Measurements from ENCODE around the gene BLZF1.

BLZF1 gene

GRCh38 chr1:169361281-169361680 is 6.7 kb upstream of the BLZF1 start:
- H3K27me3 ChIP-seq (ENCODE audit: control insufficient read depth in 1 of 2, insufficient read depth in 2 of 2, low read length in 2 of 2) = no peaks in the 10 kb centered on the region
- H3K27ac ChIP-seq (ENCODE audit: low read length) = no peak overlapping the region
- no peak overlapping the region for H3K9ac ChIP-seq (ENCODE audit: low read length in 2 of 2)
- peaks cover 0 to 2% of the 10 kb centered on the region in 2 donors for H3K36me3 ChIP-seq (ENCODE audit: control insufficient read depth in 2 of 2, insufficient read depth in 2 of 2, low read length in 2 of 2)
- H3K4me3 ChIP-seq (ENCODE audit: low read length in 2 of 2) = no peak overlapping the region
- no peaks in the 10 kb centered on the region for H3K9me3 ChIP-seq (ENCODE audit: control insufficient read depth in 2 of 2, low read length in 2 of 2)
- no peaks in the 10 kb centered on the region for H3K4me1 ChIP-seq (ENCODE audit: control insufficient read depth, insufficient read depth, low read length)

GRCh38 chr1:169363046-169363730 is 4.8 kb upstream of the BLZF1 start:
- no peak overlapping the region for H3K4me3 ChIP-seq (ENCODE audit: low read length in 2 of 2)
- H3K4me1 ChIP-seq (ENCODE audit: control insufficient read depth, insufficient read depth, low read length) = no peaks in the 10 kb centered on the region
- no peaks in the 10 kb centered on the region for H3K27me3 ChIP-seq (ENCODE audit: control insufficient read depth in 1 of 2, insufficient read depth in 2 of 2, low read length in 2 of 2)
- H3K36me3 ChIP-seq (ENCODE audit: control insufficient read depth in 2 of 2, insufficient read depth in 2 of 2, low read length in 2 of 2) = peaks cover 0 to 2% of the 10 kb centered on the region in 2 donors
- no peak overlapping the region for H3K27ac ChIP-seq (ENCODE audit: low read length)
- no peaks in the 10 kb centered on the region for H3K9me3 ChIP-seq (ENCODE audit: control insufficient read depth in 2 of 2, low read length in 2 of 2)
- H3K9ac ChIP-seq (ENCODE audit: low read length in 2 of 2) = no peak overlapping the region

- Histone ChIP-seq H3K4me3 (ENCODE audit: low read length in 2 of 2) (no peak overlapping the region), H3K9me3 (ENCODE audit: control insufficient read depth in 2 of 2, low read length in 2 of 2) (no peaks in the 10 kb centered on the region), H3K4me1 (ENCODE audit: control insufficient read depth, insufficient read depth, low read length) (no peaks in the 10 kb centered on the region), H3K27ac (ENCODE audit: low read length) (no peak overlapping the region), H3K36me3 (ENCODE audit: control insufficient read depth in 2 of 2, insufficient read depth in 2 of 2, low read length in 2 of 2) (peaks cover 3 to 5% of the 10 kb centered on the region in 2 donors), H3K27me3 (ENCODE audit: control insufficient read depth in 1 of 2, insufficient read depth in 2 of 2, low read length in 2 of 2) (no peaks in the 10 kb centered on the region), H3K9ac (ENCODE audit: low read length in 2 of 2) (no peak overlapping the region)
These were observed 3.0 kb upstream of the BLZF1 start for GRCh38 chr1:169364948-169365347.

- H3K27me3 ChIP-seq (ENCODE audit: control insufficient read depth in 1 of 2, insufficient read depth in 2 of 2, low read length in 2 of 2) = no peaks in the 10 kb centered on the region
- H3K4me3 ChIP-seq (ENCODE audit: low read length in 2 of 2) = peak overlapping the region; percentile 90 to 94
- H3K27ac ChIP-seq (ENCODE audit: low read length) = peak overlapping the region; percentile 64
- peaks cover 6 to 10% of the 10 kb centered on the region in 2 donors for H3K36me3 ChIP-seq (ENCODE audit: control insufficient read depth in 2 of 2, insufficient read depth in 2 of 2, low read length in 2 of 2)
- no peaks in the 10 kb centered on the region for H3K4me1 ChIP-seq (ENCODE audit: control insufficient read depth, insufficient read depth, low read length)
- no peaks in the 10 kb centered on the region for H3K9me3 ChIP-seq (ENCODE audit: control insufficient read depth in 2 of 2, low read length in 2 of 2)
- peak overlapping the region; percentile 78 to 84 for H3K9ac ChIP-seq (ENCODE audit: low read length in 2 of 2)
These were observed 804 bp upstream of the BLZF1 start for GRCh38 chr1:169367096-169367685.

GRCh38 chr1:169368406-169368769 is 393 bp downstream of the BLZF1 start:
- H3K36me3 ChIP-seq (ENCODE audit: control insufficient read depth in 2 of 2, insufficient read depth in 2 of 2, low read length in 2 of 2) = peaks cover 4 to 13% of the 10 kb centered on the region in 2 donors

GRCh38 chr1:169371404-169371803 is 3.4 kb downstream of the BLZF1 start:
- no peak overlapping the region for H3K27ac ChIP-seq (ENCODE audit: low read length)
- H3K36me3 ChIP-seq (ENCODE audit: control insufficient read depth in 2 of 2, insufficient read depth in 2 of 2, low read length in 2 of 2) = peaks cover 4 to 14% of the 10 kb centered on the region in 2 donors
- H3K4me1 ChIP-seq (ENCODE audit: control insufficient read depth, insufficient read depth, low read length) = no peaks in the 10 kb centered on the region

More at GRCh38 chr1:169368406-169368769, 393 bp downstream of the BLZF1 start:
- H3K9ac ChIP-seq (ENCODE audit: low read length in 2 of 2) = peak overlapping the region; percentile 78 to 84
- H3K4me3 ChIP-seq (ENCODE audit: low read length in 2 of 2) = peak overlapping the region; percentile 90 to 94
- H3K27me3 ChIP-seq (ENCODE audit: control insufficient read depth in 1 of 2, insufficient read depth in 2 of 2, low read length in 2 of 2) = no peaks in the 10 kb centered on the region
- no peaks in the 10 kb centered on the region for H3K9me3 ChIP-seq (ENCODE audit: control insufficient read depth in 2 of 2, low read length in 2 of 2)
- H3K27ac ChIP-seq (ENCODE audit: low read length) = peak overlapping the region; percentile 91
- H3K4me1 ChIP-seq (ENCODE audit: control insufficient read depth, insufficient read depth, low read length) = no peaks in the 10 kb centered on the region

GRCh38 chr1:169381162-169381561 is 13.2 kb downstream of the BLZF1 start:
- no peak overlapping the region for H3K4me3 ChIP-seq (ENCODE audit: low read length in 2 of 2)
- H3K4me1 ChIP-seq (ENCODE audit: control insufficient read depth, insufficient read depth, low read length) = no peaks in the 10 kb centered on the region
- H3K9ac ChIP-seq (ENCODE audit: low read length in 2 of 2) = no peak overlapping the region
- no peaks in the 10 kb centered on the region for H3K9me3 ChIP-seq (ENCODE audit: control insufficient read depth in 2 of 2, low read length in 2 of 2)
- no peak overlapping the region for H3K27ac ChIP-seq (ENCODE audit: low read length)
- H3K27me3 ChIP-seq (ENCODE audit: control insufficient read depth in 1 of 2, insufficient read depth in 2 of 2, low read length in 2 of 2) = no peaks in the 10 kb centered on the region
- peaks cover 20 to 48% of the 10 kb centered on the region in 2 donors for H3K36me3 ChIP-seq (ENCODE audit: control insufficient read depth in 2 of 2, insufficient read depth in 2 of 2, low read length in 2 of 2)

More at GRCh38 chr1:169371404-169371803, 3.4 kb downstream of the BLZF1 start:
- Histone ChIP-seq H3K4me3 (ENCODE audit: low read length in 2 of 2) (no peak overlapping the region), H3K27me3 (ENCODE audit: control insufficient read depth in 1 of 2, insufficient read depth in 2 of 2, low read length in 2 of 2) (no peaks in the 10 kb centered on the region), H3K9me3 (ENCODE audit: control insufficient read depth in 2 of 2, low read length in 2 of 2) (no peaks in the 10 kb centered on the region), H3K9ac (ENCODE audit: low read length in 2 of 2) (no peak overlapping the region)

- H3K4me3 ChIP-seq (ENCODE audit: low read length in 2 of 2) = no peak overlapping the region
- H3K27ac ChIP-seq (ENCODE audit: low read length) = no peak overlapping the region
- no peaks in the 10 kb centered on the region for H3K4me1 ChIP-seq (ENCODE audit: control insufficient read depth, insufficient read depth, low read length)
- no peak overlapping the region for H3K9ac ChIP-seq (ENCODE audit: low read length in 2 of 2)
- no peaks in the 10 kb centered on the region for H3K9me3 ChIP-seq (ENCODE audit: control insufficient read depth in 2 of 2, low read length in 2 of 2)
- no peaks in the 10 kb centered on the region for H3K27me3 ChIP-seq (ENCODE audit: control insufficient read depth in 1 of 2, insufficient read depth in 2 of 2, low read length in 2 of 2)
- H3K36me3 ChIP-seq (ENCODE audit: control insufficient read depth in 2 of 2, insufficient read depth in 2 of 2, low read length in 2 of 2) = peaks cover 12 to 38% of the 10 kb centered on the region in 2 donors
These were observed 15.5 kb downstream of the BLZF1 start for GRCh38 chr1:169383449-169383848.

- no peak overlapping the region for H3K4me3 ChIP-seq (ENCODE audit: low read length in 2 of 2)
- no peaks in the 10 kb centered on the region for H3K9me3 ChIP-seq (ENCODE audit: control insufficient read depth in 2 of 2, low read length in 2 of 2)
- no peaks in the 10 kb centered on the region for H3K4me1 ChIP-seq (ENCODE audit: control insufficient read depth, insufficient read depth, low read length)
- no peaks in the 10 kb centered on the region for H3K27me3 ChIP-seq (ENCODE audit: control insufficient read depth in 1 of 2, insufficient read depth in 2 of 2, low read length in 2 of 2)
- H3K27ac ChIP-seq (ENCODE audit: low read length) = no peak overlapping the region
- H3K36me3 ChIP-seq (ENCODE audit: control insufficient read depth in 2 of 2, insufficient read depth in 2 of 2, low read length in 2 of 2) = peaks cover 13 to 45% of the 10 kb centered on the region in 2 donors
- H3K9ac ChIP-seq (ENCODE audit: low read length in 2 of 2) = no peak overlapping the region
These were observed 19.4 kb downstream of the BLZF1 start for GRCh38 chr1:169387399-169387798.

GRCh38 chr1:169390303-169390702 is 22.3 kb downstream of the BLZF1 start:
- Histone ChIP-seq H3K9me3 (ENCODE audit: control insufficient read depth in 2 of 2, low read length in 2 of 2) (no peaks in the 10 kb centered on the region), H3K4me1 (ENCODE audit: control insufficient read depth, insufficient read depth, low read length) (no peaks in the 10 kb centered on the region), H3K36me3 (ENCODE audit: control insufficient read depth in 2 of 2, insufficient read depth in 2 of 2, low read length in 2 of 2) (peaks cover 11 to 28% of the 10 kb centered on the region in 2 donors), H3K4me3 (ENCODE audit: low read length in 2 of 2) (no peak overlapping the region), H3K27ac (ENCODE audit: low read length) (no peak overlapping the region), H3K9ac (ENCODE audit: low read length in 2 of 2) (no peak overlapping the region), H3K27me3 (ENCODE audit: control insufficient read depth in 1 of 2, insufficient read depth in 2 of 2, low read length in 2 of 2) (no peaks in the 10 kb centered on the region)

- H3K4me1 ChIP-seq (ENCODE audit: control insufficient read depth, insufficient read depth, low read length) = no peaks in the 10 kb centered on the region
- H3K9ac ChIP-seq (ENCODE audit: low read length in 2 of 2) = no peak overlapping the region
- H3K27me3 ChIP-seq (ENCODE audit: control insufficient read depth in 1 of 2, insufficient read depth in 2 of 2, low read length in 2 of 2) = no peaks in the 10 kb centered on the region
- H3K27ac ChIP-seq (ENCODE audit: low read length) = no peak overlapping the region
- peaks cover 9 to 20% of the 10 kb centered on the region in 2 donors for H3K36me3 ChIP-seq (ENCODE audit: control insufficient read depth in 2 of 2, insufficient read depth in 2 of 2, low read length in 2 of 2)
- H3K9me3 ChIP-seq (ENCODE audit: control insufficient read depth in 2 of 2, low read length in 2 of 2) = no peaks in the 10 kb centered on the region
- no peak overlapping the region for H3K4me3 ChIP-seq (ENCODE audit: low read length in 2 of 2)
These were observed 24.4 kb downstream of the BLZF1 start for GRCh38 chr1:169392406-169392805.

All from stomach smooth muscle (tissue), 2 donors.